ENCODE measurements around the gene TFPI. TPM values are rescaled to one million over a fixed set of nuclear protein-coding genes. Genes with fewer than 3 reads are reported as not detected.

The TFPI gene
- total RNA-seq, 2 experiments from 2014 or later, result not detected

GRCh38 chr2:187453078-187453641 lies 101.1 kb downstream of the TFPI start:
- Histone ChIP-seq H3K9me3 (ENCODE audit: low read length) (no peaks in the 10 kb centered on the region), H3K79me2 (ENCODE audit: insufficient read depth, low read depth, low read length) (no peaks in the 10 kb centered on the region), H3K4me1 (ENCODE audit: insufficient read depth, low read length, poor library complexity, severe bottlenecking) (no peaks in the 10 kb centered on the region), H2AFZ (ENCODE audit: low read length) (no peak overlapping the region), H4K20me1 (ENCODE audit: insufficient read depth, low read length) (no peaks in the 10 kb centered on the region), H3K4me2 (ENCODE audit: low read length) (no peak overlapping the region), H3K27ac (ENCODE audit: low read depth, low read length, poor library complexity, severe bottlenecking) (no peak overlapping the region), H3K36me3 (ENCODE audit: insufficient read depth, low read length) (no peaks in the 10 kb centered on the region), H3K9me2 (ENCODE audit: insufficient read depth, low read length) (no peaks in the 10 kb centered on the region), H3K4me3 (ENCODE audit: low read depth, low read length, poor library complexity, severe bottlenecking) (no peak overlapping the region)
- BruUV-seq (replicated peaks), result no TSS peak
- TF ChIP-seq CTCF (conservative IDR thresholded peaks at IDR 0.05; ENCODE audit: low read length), result peak; percentile 69
- TF ChIP-seq EZH2phosphoT487 (IDR thresholded peaks at IDR 0.05; ENCODE audit: borderline replicate concordance, low read depth, low read length), result no peak
- DNase-seq (ENCODE audit: low spot score), result no peak
- intact Hi-C loops (cut with micrococcal nuclease; ENCODE audit: unreplicated experiment), result loop anchor here (5.0 kb wide), 1 partner anchor 591 kb away; no protein-coding TSS in a partner anchor
- CTCF ChIA-PET (ENCODE audit: unreplicated experiment), result no interaction called here
- POLR2A ChIA-PET, result no interaction called here

GRCh38 chr2:187451510-187451909 lies 102.7 kb downstream of the TFPI start:
- H3K9me3 ChIP-seq (ENCODE audit: low read length), result no peaks in the 10 kb centered on the region
- no peaks in the 10 kb centered on the region for H3K4me1 ChIP-seq (ENCODE audit: insufficient read depth, low read length, poor library complexity, severe bottlenecking)
- POLR2A ChIA-PET, result no interaction called here
- no peaks in the 10 kb centered on the region for H3K36me3 ChIP-seq (ENCODE audit: insufficient read depth, low read length)
- CTCF ChIA-PET (ENCODE audit: unreplicated experiment), result no interaction called here
- TF ChIP-seq CTCF (conservative IDR thresholded peaks at IDR 0.05; ENCODE audit: low read length) (no peak), EZH2phosphoT487 (IDR thresholded peaks at IDR 0.05; ENCODE audit: borderline replicate concordance, low read depth, low read length) (no peak)
- intact Hi-C loops (cut with micrococcal nuclease; ENCODE audit: unreplicated experiment), result loop anchor here (5.0 kb wide), 1 partner anchor 589 kb away; no protein-coding TSS in a partner anchor
- H3K79me2 ChIP-seq (ENCODE audit: insufficient read depth, low read depth, low read length), result no peaks in the 10 kb centered on the region
- no peak overlapping the region for H3K4me3 ChIP-seq (ENCODE audit: low read depth, low read length, poor library complexity, severe bottlenecking)
- no peak overlapping the region for H2AFZ ChIP-seq (ENCODE audit: low read length)
- BruUV-seq (replicated peaks), result no TSS peak
- no peak overlapping the region for H3K4me2 ChIP-seq (ENCODE audit: low read length)
- no peaks in the 10 kb centered on the region for H4K20me1 ChIP-seq (ENCODE audit: insufficient read depth, low read length)
- no peak overlapping the region for H3K27ac ChIP-seq (ENCODE audit: low read depth, low read length, poor library complexity, severe bottlenecking)
- H3K9me2 ChIP-seq (ENCODE audit: insufficient read depth, low read length), result no peaks in the 10 kb centered on the region
- DNase-seq (ENCODE audit: low spot score), result no peak

- intact Hi-C loops (cut with micrococcal nuclease; ENCODE audit: unreplicated experiment), result no loop called here
- Histone ChIP-seq H3K4me2 (ENCODE audit: low read length) (no peak overlapping the region), H2AFZ (ENCODE audit: low read length) (no peak overlapping the region; the same call in 1 of the 2 replicates), H4K20me1 (ENCODE audit: insufficient read depth, low read length) (no peaks in the 10 kb centered on the region), H3K27ac (ENCODE audit: low read depth, low read length, poor library complexity, severe bottlenecking) (no peak overlapping the region), H3K4me3 (ENCODE audit: low read depth, low read length, poor library complexity, severe bottlenecking) (no peak overlapping the region), H3K9me2 (ENCODE audit: insufficient read depth, low read length) (no peaks in the 10 kb centered on the region), H3K79me2 (ENCODE audit: insufficient read depth, low read depth, low read length) (no peaks in the 10 kb centered on the region), H3K4me1 (ENCODE audit: insufficient read depth, low read length, poor library complexity, severe bottlenecking) (no peaks in the 10 kb centered on the region), H3K36me3 (ENCODE audit: insufficient read depth, low read length) (no peaks in the 10 kb centered on the region), H3K9me3 (ENCODE audit: low read length) (no peaks in the 10 kb centered on the region)
- no peak for DNase-seq (ENCODE audit: low spot score)
- ChIA-PET CTCF (ENCODE audit: unreplicated experiment) (no interaction called here), POLR2A (interaction anchor here (1.3 kb wide), 1 partner anchor 10 kb away, joined by 4 read pairs; no protein-coding TSS in a partner anchor)
- no peak for TF ChIP-seq CTCF (conservative IDR thresholded peaks at IDR 0.05; ENCODE audit: low read length)
- no peak for TF ChIP-seq EZH2phosphoT487 (IDR thresholded peaks at IDR 0.05; ENCODE audit: borderline replicate concordance, low read depth, low read length)
- BruUV-seq (replicated peaks), result no TSS peak
These were observed 106.9 kb downstream of the TFPI start for GRCh38 chr2:187447336-187447735.

All from OCI-LY7 (cell line).